Choroid plexus epithelial cell (primary cell): ENCODE measurements around the gene ADGRG1.
"Not testable (repeated sequence)": the region's sequence is repeated elsewhere in the genome, so short reads cannot be mapped to it uniquely, and the experiment has no call there.

ENCODE experiments used
- DNase-seq: peaks from one replicate; pipeline ENCODE4 v3.0.0-alpha.2; 2010; ENCODE audit warnings: low read depth
- H3K4me3 ChIP-seq: 2 replicates; pipeline ENCODE4 v1.5.1; 2011; ENCODE audit warnings: low read depth, mild to moderate bottlenecking, control low read depth, low read length, moderate library complexity
- TF ChIP-seq, protein P1 (sequence below): conservative IDR thresholded peaks from 2 replicates; pipeline ENCODE4 v1.5.1; 2011; ENCODE audit warnings: low read depth, mild to moderate bottlenecking, control low read depth, inconsistent platforms, low read length, moderate library complexity

ADGRG1 gene

DNA sequence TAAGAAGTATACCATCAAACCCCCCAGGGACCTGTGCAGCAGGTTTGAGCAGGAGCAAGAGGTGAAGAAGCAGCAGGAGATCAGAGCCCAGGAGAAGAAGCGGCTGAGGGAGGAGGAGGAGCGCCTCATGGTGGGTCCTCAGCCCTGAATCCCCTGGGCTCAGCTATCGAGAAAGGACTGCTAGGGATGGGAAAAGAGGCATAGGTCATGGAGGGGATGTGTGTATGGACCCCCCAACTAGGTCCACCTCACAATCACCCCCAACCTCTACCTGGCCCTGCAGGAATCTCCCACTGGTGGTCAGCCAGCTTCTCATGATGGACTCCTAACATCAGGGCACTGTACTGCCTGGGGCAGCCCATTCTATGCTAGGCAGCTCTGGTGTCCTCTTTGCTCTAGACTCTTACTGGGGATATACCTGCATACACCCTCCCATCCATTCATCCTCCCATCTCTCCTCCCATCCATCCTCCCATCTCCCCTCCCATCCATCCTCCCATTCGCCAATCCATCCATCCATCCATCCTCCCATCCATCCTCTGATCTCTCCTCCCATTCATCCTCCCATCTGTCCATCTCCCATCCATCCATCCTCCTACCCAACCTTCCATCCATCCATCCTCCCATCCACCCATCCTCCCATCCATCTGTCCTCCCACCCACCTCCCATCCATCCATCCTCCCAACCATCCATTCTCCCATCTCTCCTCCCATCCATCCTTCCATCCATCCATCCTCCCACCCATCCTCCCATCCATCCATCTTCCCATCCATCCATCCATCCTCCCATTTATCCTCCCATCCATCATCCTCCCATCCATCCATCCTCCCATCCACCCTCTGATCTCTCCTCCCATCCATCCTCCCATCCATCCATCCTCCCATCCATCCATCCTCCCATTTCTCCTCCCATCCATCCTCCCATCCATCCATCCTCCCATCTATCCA lies 76.7 kb downstream of the ADGRG1 start:
- no peak overlapping the region for H3K4me3 ChIP-seq
- no peak for DNase-seq
- TF ChIP-seq, protein P1, sequence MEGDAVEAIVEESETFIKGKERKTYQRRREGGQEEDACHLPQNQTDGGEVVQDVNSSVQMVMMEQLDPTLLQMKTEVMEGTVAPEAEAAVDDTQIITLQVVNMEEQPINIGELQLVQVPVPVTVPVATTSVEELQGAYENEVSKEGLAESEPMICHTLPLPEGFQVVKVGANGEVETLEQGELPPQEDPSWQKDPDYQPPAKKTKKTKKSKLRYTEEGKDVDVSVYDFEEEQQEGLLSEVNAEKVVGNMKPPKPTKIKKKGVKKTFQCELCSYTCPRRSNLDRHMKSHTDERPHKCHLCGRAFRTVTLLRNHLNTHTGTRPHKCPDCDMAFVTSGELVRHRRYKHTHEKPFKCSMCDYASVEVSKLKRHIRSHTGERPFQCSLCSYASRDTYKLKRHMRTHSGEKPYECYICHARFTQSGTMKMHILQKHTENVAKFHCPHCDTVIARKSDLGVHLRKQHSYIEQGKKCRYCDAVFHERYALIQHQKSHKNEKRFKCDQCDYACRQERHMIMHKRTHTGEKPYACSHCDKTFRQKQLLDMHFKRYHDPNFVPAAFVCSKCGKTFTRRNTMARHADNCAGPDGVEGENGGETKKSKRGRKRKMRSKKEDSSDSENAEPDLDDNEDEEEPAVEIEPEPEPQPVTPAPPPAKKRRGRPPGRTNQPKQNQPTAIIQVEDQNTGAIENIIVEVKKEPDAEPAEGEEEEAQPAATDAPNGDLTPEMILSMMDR = no peak

GRCh38 chr16:57706717-57707116 lies 78.3 kb downstream of the ADGRG1 start:
- TF ChIP-seq, protein P1 = no peak
- H3K4me3 ChIP-seq = no peak overlapping the region
- no peak for DNase-seq

GRCh38 chr16:57707331-57707730 lies 78.9 kb downstream of the ADGRG1 start:
- TF ChIP-seq, protein P1 = no peak
- no peak overlapping the region for H3K4me3 ChIP-seq
- DNase-seq = no peak

- TF ChIP-seq, protein P1 = no peak
- DNase-seq = no peak
- no peak overlapping the region for H3K4me3 ChIP-seq
These were observed 79.7 kb downstream of the ADGRG1 start for GRCh38 chr16:57708168-57708567.

GRCh38 chr16:57709663-57710062 lies 81.2 kb downstream of the ADGRG1 start:
- TF ChIP-seq, protein P1 = no peak
- no peak overlapping the region for H3K4me3 ChIP-seq
- DNase-seq = no peak

DNA sequence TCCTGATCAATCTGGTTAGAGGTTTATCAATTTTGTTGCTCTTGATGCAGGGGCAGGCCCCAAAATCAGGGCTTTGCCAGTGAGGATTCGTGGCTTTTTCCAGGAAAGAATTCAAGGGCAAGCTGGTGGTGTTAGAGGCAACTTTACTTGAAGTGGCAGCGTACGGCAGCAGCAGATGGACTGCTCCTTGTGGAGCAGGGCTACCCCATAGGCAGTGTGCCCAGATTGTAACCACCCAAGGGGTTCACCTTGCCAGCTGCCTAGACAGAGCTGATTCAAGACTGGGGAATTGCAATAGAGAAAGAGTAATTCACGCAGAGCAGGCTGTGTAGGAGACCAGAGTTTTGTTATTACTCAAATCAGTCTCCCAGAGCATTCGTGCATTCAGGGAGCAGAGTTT lies 82.9 kb downstream of the ADGRG1 start:
- no peak for DNase-seq
- TF ChIP-seq, protein P1 = no peak

GRCh38 chr16:57711993-57712392 lies 83.6 kb downstream of the ADGRG1 start:
- no peak overlapping the region for H3K4me3 ChIP-seq
- TF ChIP-seq, protein P1 = no peak
- no peak for DNase-seq

More for the DNA sequence above, 82.9 kb downstream of the ADGRG1 start:
- H3K4me3 ChIP-seq = no peak overlapping the region

GRCh38 chr16:57712569-57712968 lies 84.1 kb downstream of the ADGRG1 start:
- DNase-seq, H3K4me3 ChIP-seq: not testable (repeated sequence)
